Central memory CD8-positive, alpha-beta T cell (primary cell): Measurements from ENCODE around the gene TTF2.
A peak's percentile ranks its signal among the peaks of the same experiment; 100 is the strongest.
"Not testable (repeated sequence)": the region's sequence is repeated elsewhere in the genome, so short reads cannot be mapped to it uniquely, and the experiment has no call there.

ENCODE experiments used
- ATAC-seq: fragments of 150-1000 bp; cut with Tn5 transposase; replicated peaks from 2 replicates; pipeline ENCODE4 v1.10.0; 2022; ENCODE audit warnings: mild to moderate bottlenecking, moderate FRiP score, moderate number of reproducible peaks; ENCODE audit not compliant: poor library complexity, severe bottlenecking; ENCODE audit errors: extremely low read depth
- DNase-seq, 2 donors: peaks; one replicate each; pipeline ENCODE4 v3.0.0; 2021; ENCODE audit warnings: low spot score in 2 of 2
- H3K27ac Mint-ChIP-seq: one replicate; pipeline ENCODE4 v1.8.0; 2022; ENCODE audit warnings: low read depth, mild to moderate bottlenecking, moderate library complexity, mixed read lengths
- H3K27me3 Mint-ChIP-seq: one replicate; pipeline ENCODE4 v1.8.0; 2022; ENCODE audit warnings: mixed read lengths
- H3K36me3 Mint-ChIP-seq: one replicate; pipeline ENCODE4 v1.8.0; 2022; ENCODE audit warnings: mild to moderate bottlenecking, moderate library complexity, mixed read lengths; ENCODE audit not compliant: insufficient read depth
- H3K4me1 Mint-ChIP-seq: one replicate; pipeline ENCODE4 v1.8.0; 2022; ENCODE audit warnings: mixed read lengths
- H3K4me3 Mint-ChIP-seq: one replicate; pipeline ENCODE4 v1.8.0; 2022; ENCODE audit warnings: mild to moderate bottlenecking, moderate library complexity, mixed read lengths
- H3K9me3 Mint-ChIP-seq: one replicate; pipeline ENCODE4 v1.8.0; 2022; ENCODE audit warnings: mixed read lengths

TTF2 gene

GRCh38 chr1:117118137-117118536 is 58.0 kb downstream of the TTF2 start:
- Mint-ChIP-seq H3K27me3 (no peaks in the 10 kb centered on the region), H3K27ac (no peak overlapping the region), H3K4me1 (peaks cover 5% of the 10 kb centered on the region), H3K4me3 (no peak overlapping the region), H3K36me3 (no peaks in the 10 kb centered on the region), H3K9me3 (no peaks in the 10 kb centered on the region)
- no peak for DNase-seq
- ATAC-seq: no peak

- H3K27ac Mint-ChIP-seq, H3K9me3 Mint-ChIP-seq, H3K27me3 Mint-ChIP-seq, DNase-seq, H3K4me1 Mint-ChIP-seq, H3K36me3 Mint-ChIP-seq, H3K4me3 Mint-ChIP-seq, ATAC-seq: not testable (repeated sequence)
These were observed 59.0 kb downstream of the TTF2 start for GRCh38 chr1:117119144-117119543.

DNA sequence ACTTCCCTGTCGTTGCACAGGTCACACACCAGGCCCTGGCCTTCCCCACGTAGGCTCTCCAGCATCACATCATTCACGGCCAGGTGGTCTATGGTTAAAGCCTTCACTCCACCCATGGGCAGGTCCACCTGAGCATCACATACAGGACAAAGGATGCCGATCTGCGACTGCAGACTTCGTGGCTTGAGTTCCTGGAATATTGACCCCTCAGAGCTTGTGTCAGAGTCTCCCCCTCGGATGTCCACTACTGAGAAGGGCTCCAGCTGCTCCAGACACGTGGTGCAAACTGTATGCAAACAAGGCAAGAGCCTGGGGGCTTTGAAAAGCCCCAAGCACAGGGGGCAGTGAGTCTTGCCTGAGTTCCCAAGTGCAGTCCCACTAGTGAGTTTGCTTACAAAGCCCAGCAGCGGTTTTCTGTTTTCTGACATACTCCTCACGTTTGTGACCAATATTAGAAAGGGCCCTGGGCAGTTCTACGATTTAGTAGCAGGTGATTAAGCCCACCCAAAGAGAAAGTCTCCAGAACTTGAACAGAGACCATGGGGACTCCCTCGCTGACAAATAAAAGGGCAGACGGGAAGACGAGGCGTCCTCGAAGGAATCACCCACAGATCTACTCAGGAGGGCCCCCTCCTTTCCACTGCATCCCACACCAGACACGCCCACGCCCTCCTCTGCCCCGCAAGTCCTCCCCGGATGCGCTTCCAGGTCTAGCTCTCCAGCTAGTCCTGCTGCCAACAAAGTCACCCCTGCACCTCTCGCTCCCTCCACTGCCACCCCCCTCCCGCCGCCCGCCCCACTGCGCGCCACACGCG is 60.9 kb downstream of the TTF2 start:
- DNase-seq (no peak), ATAC-seq (no peak)
- Mint-ChIP-seq H3K36me3 (no peaks in the 10 kb centered on the region), H3K4me1 (peaks cover 5% of the 10 kb centered on the region), H3K9me3 (no peaks in the 10 kb centered on the region), H3K27ac (no peak overlapping the region), H3K27me3 (no peaks in the 10 kb centered on the region), H3K4me3 (peak overlapping the region; percentile 78)

DNA sequence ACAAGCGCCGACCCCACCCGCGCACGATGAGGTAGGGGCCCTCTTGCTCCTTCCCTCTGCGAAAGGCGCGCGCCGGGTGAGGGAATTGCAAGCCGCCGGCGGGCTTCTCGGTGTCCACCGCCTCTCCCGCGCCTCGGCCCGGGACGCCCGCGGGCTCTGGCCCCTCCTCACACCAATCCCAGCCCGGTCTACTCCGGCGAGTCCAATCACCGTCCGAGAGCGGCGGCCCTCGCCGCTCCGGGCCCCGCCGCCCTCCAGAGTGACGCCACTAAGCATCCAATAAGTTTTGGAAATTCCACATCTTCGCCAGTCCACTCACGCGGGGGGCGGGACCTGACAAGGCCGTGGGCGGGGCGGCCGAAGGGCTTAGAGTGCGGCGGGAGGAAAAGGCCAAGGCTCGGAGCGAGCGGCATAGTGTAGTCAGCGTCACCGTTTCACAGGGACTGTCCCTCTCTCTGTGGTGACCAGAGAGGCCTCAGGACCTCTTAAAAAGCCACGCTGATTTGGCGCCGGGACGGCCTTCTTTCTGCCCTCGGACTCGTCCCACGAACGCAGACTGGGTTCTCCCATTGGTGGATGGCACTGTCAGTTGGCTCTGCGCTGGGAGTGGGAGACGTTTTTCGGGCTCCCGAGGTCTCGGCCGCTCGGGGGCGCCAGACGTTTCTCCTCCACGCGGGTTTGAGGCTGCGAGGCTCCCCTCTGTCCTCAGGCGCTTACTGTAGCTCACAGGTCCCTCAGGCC is 61.6 kb downstream of the TTF2 start, which contains the start of gene TRIM45:
Gene TRIM45, minus strand, starts transcription at position 161 of the 741 bp plus-strand sequence. CDS start 548 bp downstream, outside the sequence.
- no peaks in the 10 kb centered on the region for H3K36me3 Mint-ChIP-seq
- peak; percentile 81 for ATAC-seq
- DNase-seq: peak; percentile 60 to 66
- H3K27ac Mint-ChIP-seq: no peak within 1 kb of the TSS
- peak within 1 kb of the TSS; percentile 78 for H3K4me3 Mint-ChIP-seq
- H3K4me1 Mint-ChIP-seq: peaks cover 5% of the 10 kb centered on the region
- H3K27me3 Mint-ChIP-seq: no peaks in the 10 kb centered on the region
- no peaks in the 10 kb centered on the region for H3K9me3 Mint-ChIP-seq

GRCh38 chr1:117122330-117123025 is 62.4 kb downstream of the TTF2 start:
- Mint-ChIP-seq H3K4me3 (peak overlapping the region; percentile 78), H3K27me3 (no peaks in the 10 kb centered on the region), H3K36me3 (no peaks in the 10 kb centered on the region), H3K4me1 (peaks cover 5% of the 10 kb centered on the region), H3K27ac (no peak overlapping the region), H3K9me3 (no peaks in the 10 kb centered on the region)
- ATAC-seq: no peak
- no peak for DNase-seq

- DNase-seq (no peak), ATAC-seq (no peak)
- Mint-ChIP-seq H3K4me3 (peak overlapping the region; percentile 78), H3K36me3 (no peaks in the 10 kb centered on the region), H3K4me1 (peaks cover 5% of the 10 kb centered on the region), H3K9me3 (no peaks in the 10 kb centered on the region), H3K27ac (no peak overlapping the region), H3K27me3 (no peaks in the 10 kb centered on the region)
These were observed 63.1 kb downstream of the TTF2 start for GRCh38 chr1:117123274-117123673.

- Mint-ChIP-seq H3K4me3 (no peak overlapping the region), H3K27ac (no peak overlapping the region), H3K9me3 (no peaks in the 10 kb centered on the region), H3K27me3 (no peaks in the 10 kb centered on the region), H3K4me1 (peaks cover 5% of the 10 kb centered on the region), H3K36me3 (no peaks in the 10 kb centered on the region)
- no peak for ATAC-seq
- DNase-seq: no peak
These were observed 64.5 kb downstream of the TTF2 start for GRCh38 chr1:117124661-117125060.

- no peaks in the 10 kb centered on the region for H3K9me3 Mint-ChIP-seq
- no peak overlapping the region for H3K4me3 Mint-ChIP-seq
- DNase-seq (no peak), ATAC-seq (no peak)
- no peaks in the 10 kb centered on the region for H3K27me3 Mint-ChIP-seq
- H3K4me1 Mint-ChIP-seq: peaks cover 1% of the 10 kb centered on the region
- no peak overlapping the region for H3K27ac Mint-ChIP-seq
- no peaks in the 10 kb centered on the region for H3K36me3 Mint-ChIP-seq
These were observed 67.7 kb downstream of the TTF2 start for GRCh38 chr1:117127795-117128194.

GRCh38 chr1:117128323-117129079 is 68.4 kb downstream of the TTF2 start:
- no peak for DNase-seq
- ATAC-seq: no peak
- Mint-ChIP-seq H3K27me3 (peaks cover 6% of the 10 kb centered on the region), H3K27ac (no peak overlapping the region), H3K9me3 (no peaks in the 10 kb centered on the region), H3K4me3 (no peak overlapping the region), H3K36me3 (no peaks in the 10 kb centered on the region), H3K4me1 (no peaks in the 10 kb centered on the region)

DNA sequence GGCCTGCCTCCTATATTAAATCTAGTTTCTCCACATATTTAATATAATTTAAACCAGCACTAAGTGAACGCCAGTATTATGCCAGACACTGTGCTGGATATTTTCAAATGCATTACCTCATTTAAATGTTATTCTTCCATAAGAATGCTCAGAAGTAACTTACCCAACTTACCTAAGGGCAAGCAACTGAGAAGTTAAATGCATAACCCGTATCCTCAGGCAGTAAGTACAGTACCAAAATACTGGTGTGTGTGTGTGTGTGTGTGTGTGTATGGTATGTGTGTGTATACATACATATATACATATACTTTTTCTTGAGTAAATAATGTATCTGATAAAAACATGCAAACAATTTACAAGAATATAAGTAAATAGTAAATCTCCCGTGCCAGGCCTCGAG is 70.4 kb downstream of the TTF2 start:
- H3K9me3 Mint-ChIP-seq: no peaks in the 10 kb centered on the region
- DNase-seq (no peak), ATAC-seq (no peak)
- H3K27me3 Mint-ChIP-seq: peaks cover 26% of the 10 kb centered on the region
- no peaks in the 10 kb centered on the region for H3K36me3 Mint-ChIP-seq
- H3K27ac Mint-ChIP-seq: no peak overlapping the region
- H3K4me1 Mint-ChIP-seq: no peaks in the 10 kb centered on the region
- no peak overlapping the region for H3K4me3 Mint-ChIP-seq

DNA sequence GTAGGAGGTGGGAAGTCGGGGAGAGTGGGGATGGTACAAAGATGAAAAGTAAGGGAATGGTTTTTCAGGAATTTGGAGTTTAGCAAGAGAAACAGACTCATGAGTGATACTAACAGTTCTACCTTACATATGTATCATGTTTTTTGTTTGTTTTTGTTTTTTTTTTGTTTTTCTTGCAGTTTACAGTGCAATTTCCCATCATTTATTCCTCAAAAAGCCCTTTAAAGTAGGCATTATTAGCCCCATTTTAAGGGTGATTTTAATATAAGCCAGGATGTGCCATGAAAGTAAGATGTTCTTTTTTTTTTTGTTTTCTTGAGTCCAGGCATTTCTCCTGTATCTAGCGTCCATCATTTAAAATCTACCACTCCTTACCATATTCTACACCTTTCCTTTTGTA is 75.2 kb downstream of the TTF2 start:
- Mint-ChIP-seq H3K27ac (no peak overlapping the region), H3K4me1 (no peaks in the 10 kb centered on the region), H3K9me3 (no peaks in the 10 kb centered on the region), H3K36me3 (no peaks in the 10 kb centered on the region), H3K27me3 (peaks cover 36% of the 10 kb centered on the region), H3K4me3 (no peak overlapping the region)
- ATAC-seq (no peak), DNase-seq (no peak)

GRCh38 chr1:117136749-117137148 is 76.6 kb downstream of the TTF2 start:
- no peaks in the 10 kb centered on the region for H3K4me1 Mint-ChIP-seq
- ATAC-seq (no peak), DNase-seq (no peak)
- H3K27ac Mint-ChIP-seq: no peak overlapping the region
- H3K9me3 Mint-ChIP-seq: no peaks in the 10 kb centered on the region
- no peak overlapping the region for H3K4me3 Mint-ChIP-seq
- no peaks in the 10 kb centered on the region for H3K36me3 Mint-ChIP-seq
- H3K27me3 Mint-ChIP-seq: peaks cover 36% of the 10 kb centered on the region
